Sigmoid colon (tissue), 4 donors: ENCODE measurements around the gene ARMH1.

Source experiments
- CTCF ChIP-seq, 4 experiments: fragments of 450-650 bp in 3 of 4; fragments of 200-600 bp in 1 of 4; IDR thresholded peaks; one replicate each; pipeline ENCODE4 v1.5.1; 2016 to 2019; ENCODE audit warnings: antibody characterized with exemption in 4 of 4, mild to moderate bottlenecking in 3 of 4, moderate library complexity in 2 of 4
- EP300 ChIP-seq, 4 donors: sonication (generic); formaldehyde crosslinking; IDR thresholded peaks; one replicate each; pipeline ENCODE4 v1.6.1; 2017; ENCODE audit warnings: antibody characterized with exemption in 4 of 4
- POLR2A ChIP-seq, 2 donors: fragments of 450-650 bp; IDR thresholded peaks; one replicate each; pipeline ENCODE4 v1.6.1; 2016; ENCODE audit warnings: antibody characterized with exemption in 2 of 2, mild to moderate bottlenecking in 2 of 2, moderate library complexity in 2 of 2
- POLR2AphosphoS5 ChIP-seq, 4 donors: sonication (generic); formaldehyde crosslinking; IDR thresholded peaks; one replicate each; pipeline ENCODE4 v1.6.1; 2017; ENCODE audit warnings: antibody characterized with exemption in 4 of 4

GRCh38 chr1:44743211-44743610 lies 68.7 kb downstream of the ARMH1 start:
- TF ChIP-seq POLR2A (IDR thresholded peaks at IDR 0.05) (no peak), CTCF (IDR thresholded peaks at IDR 0.05) (no peak), POLR2AphosphoS5 (IDR thresholded peaks at IDR 0.05) (no peak), EP300 (IDR thresholded peaks at IDR 0.05) (no peak)
